Measurements from ENCODE around the gene SLC7A8. TPM values are rescaled to one million over a fixed set of nuclear protein-coding genes. Genes with fewer than 3 reads are reported as not detected.

Gene SLC7A8
- total RNA-seq, 1 experiment from 2014 or later, result 27.8 TPM

DNA sequence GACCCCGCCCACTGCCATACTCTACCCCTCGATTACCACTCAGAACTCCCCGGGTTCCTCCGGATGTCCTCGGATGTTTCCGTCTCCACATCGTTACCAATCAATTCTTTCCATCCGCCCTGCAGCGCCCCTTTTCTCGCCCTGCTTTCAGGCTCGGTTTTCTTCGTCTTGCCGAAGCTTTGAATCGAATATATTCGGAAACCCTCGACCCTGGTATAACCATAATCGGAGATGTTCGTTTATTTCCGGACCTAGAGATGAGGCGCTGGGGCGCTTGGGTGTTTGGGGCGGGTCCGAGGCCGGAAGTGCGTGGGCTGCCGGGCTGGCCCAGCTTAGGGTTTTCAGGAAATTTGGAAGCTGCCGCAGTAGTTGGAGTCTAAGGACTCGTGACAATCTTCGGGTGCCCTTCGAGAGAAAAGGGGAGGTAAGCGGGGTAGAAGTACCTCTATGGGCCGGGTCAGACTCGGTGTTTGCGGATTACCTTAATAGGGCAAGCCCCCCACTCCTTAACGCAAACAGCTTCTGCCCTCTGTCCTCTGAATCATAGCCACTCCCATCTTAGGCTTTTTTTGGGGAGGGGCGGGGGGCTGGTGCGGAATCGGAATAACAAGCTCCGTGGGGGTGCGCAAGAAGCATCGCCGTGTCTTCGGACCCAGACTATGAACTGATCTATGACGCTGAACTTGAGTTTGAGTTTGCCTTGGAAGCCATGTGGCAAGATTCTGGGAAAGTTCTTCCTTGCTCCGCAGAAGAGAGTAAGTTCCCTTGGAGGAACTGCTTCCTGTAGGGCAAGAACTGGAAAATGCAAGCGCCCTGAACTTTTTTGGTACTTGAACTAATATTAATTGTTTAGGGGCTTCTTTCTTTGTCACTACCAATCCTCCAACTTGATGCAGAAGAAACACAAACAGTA, 88.0 kb downstream of the SLC7A8 start, which contains the start of gene C14orf119:
Gene C14orf119, plus strand, starts transcription at position 310 of the 913 bp plus-strand sequence. CDS start 2,154 bp downstream, outside the sequence.
- peak; percentile 100 for DNase-seq (ENCODE audit: low read depth, low spot score)
- in situ Hi-C loops (cut with HindIII; ENCODE audit: low pct_unique_long_range_greater_than_20kb, low sequenced_read_pairs), result no loop called here

DNA sequence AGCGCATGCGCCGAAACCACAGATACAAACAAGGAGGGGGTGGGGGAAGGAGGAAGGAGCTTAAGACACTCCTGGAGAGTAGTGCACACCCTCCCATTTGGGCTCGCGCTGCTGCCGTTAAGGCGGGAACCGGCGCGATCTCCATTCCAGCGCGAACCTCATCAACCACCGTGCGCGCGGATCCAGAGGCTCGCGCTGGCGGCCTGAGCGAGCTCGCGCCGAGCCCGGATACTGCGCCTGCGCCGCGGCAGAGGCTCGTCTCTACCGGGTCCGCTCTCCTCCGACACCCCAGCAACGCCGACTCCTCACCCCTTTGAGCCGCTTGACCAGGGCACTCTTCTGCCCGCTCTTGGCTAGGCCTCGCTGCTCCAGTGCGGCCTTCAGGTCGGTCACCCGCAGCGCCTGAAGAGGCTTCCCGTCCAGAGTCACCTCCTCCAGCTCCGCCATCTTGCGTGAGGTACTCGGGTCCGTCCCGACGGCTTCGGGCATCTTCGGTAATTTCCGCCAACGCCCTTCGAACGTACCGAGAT, 88.7 kb downstream of the SLC7A8 start, which contains the start of gene ACIN1:
Gene ACIN1, minus strand, starts transcription at position 471 of the 530 bp plus-strand sequence. Its CDS starts 24 bp downstream, at position 447.
- peak; percentile 87 for DNase-seq (ENCODE audit: low read depth, low spot score)
- in situ Hi-C loops (cut with HindIII; ENCODE audit: low pct_unique_long_range_greater_than_20kb, low sequenced_read_pairs), result no loop called here

DNA sequence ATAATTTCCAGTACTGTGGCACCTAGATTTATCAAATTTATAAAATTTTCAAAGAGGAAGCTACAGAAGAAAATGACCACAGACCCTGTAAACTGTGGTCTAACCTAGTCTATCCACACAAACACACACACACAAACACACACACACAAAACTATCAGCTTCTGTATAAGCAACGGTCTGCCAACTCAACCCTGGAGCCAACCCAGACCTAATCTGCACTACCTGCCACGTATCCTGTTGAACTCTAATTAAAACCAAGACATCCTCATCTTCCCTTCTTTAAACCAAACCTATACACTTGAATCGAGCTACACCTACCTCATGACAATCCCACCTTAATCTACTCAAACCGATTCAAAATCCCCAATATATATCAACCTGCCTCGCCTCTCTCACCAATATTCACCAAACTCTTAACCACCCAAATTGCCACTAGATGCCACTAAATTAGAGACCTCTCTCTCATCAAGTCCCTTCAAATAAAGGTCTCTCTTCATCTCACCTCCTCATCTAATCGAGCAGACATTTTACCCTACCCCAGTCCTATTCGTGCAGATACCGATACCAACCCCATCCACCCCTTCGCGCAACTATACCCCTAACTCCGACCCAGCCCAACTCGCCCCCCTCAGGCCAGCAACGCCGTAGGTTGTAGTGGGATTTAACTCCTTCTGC, 89.3 kb downstream of the SLC7A8 start:
- no peak for DNase-seq (ENCODE audit: low read depth, low spot score)
- in situ Hi-C loops (cut with HindIII; ENCODE audit: low pct_unique_long_range_greater_than_20kb, low sequenced_read_pairs), result no loop called here

DNA sequence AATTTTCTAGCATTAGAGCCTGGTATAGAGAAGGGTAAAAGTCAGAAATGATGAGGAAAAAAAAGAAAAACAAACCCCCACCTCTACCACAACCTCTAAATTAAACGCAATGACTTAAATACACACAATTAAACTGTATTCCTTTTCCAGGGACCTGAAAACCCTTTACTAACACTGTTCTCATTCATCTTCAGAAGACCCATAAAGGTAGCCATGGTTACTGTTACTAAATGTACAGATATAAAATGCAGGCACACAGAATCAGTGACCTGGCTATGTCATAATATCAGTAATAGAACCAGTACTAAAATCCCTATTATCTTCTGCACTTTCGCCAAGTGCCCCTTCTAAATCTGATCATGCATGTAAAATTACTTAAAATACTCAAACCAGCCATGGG, 89.9 kb downstream of the SLC7A8 start:
- no peak for DNase-seq (ENCODE audit: low read depth, low spot score)
- in situ Hi-C loops (cut with HindIII; ENCODE audit: low pct_unique_long_range_greater_than_20kb, low sequenced_read_pairs), result no loop called here

DNA sequence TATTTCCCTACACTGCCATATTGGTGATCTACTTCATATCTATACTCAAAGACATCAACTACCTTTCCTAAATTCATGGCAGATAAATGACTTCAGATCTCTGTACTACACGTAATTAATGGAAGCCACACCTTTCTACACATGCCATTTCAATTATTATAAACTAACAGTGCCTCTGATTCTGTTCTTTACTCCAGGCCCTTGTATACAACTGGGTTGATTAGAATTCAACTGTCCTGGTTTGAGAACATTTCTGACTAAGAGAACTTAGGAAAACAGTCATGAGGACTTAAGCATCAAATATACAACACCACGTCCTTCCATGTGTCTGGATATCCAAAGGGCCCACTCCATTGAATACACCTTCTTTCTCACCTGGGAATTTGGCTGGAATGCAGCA, 90.4 kb downstream of the SLC7A8 start:
- in situ Hi-C loops (cut with HindIII; ENCODE audit: low pct_unique_long_range_greater_than_20kb, low sequenced_read_pairs), result no loop called here

DNA sequence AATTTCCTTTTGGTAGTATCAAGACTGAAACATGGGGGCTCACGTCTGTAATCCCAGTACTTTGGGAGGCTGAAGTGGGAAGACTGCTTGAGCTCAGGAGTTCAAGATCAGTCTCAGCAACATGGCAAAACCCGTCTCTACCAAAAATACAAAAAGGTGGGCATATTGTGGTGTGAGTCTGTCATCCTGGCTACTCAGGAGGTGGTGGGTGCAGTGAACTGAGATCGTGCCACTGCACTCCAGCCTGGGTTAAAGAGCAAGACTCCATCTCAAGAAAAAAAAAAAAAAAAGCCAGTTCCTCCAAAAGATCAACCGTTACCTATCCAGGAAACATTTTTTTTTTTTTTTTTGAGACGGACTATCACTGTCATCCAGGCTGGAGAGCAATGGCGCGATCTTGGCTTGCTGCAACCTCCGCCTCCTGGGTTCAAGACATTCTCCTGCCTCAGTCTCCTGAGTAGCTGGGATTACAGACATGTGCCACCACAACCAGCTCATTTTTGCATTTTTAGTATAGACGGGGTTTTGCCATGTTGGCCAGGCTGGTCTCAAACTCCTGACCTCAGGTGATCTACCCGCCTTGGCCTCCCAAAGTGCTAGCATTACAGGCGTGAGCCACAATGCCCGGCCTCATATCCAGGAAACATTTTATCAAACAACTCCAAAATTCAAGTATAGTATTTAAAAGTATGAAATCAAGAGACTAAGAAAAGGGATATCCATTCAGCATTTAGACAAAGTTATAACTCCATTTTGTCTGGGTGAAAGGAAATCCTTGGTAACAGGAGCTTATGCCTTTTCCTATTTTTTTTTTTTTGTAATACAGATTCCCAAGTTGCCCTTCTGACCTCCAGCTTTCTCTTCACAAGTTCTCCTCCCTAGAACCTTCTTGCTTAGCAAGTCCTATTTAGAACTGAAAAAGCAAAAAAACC, 91.9 kb downstream of the SLC7A8 start:
- DNase-seq (ENCODE audit: low read depth, low spot score), result no peak
- in situ Hi-C loops (cut with HindIII; ENCODE audit: low pct_unique_long_range_greater_than_20kb, low sequenced_read_pairs), result no loop called here

More for the DNA sequence above, 90.4 kb downstream of the SLC7A8 start:
- DNase-seq (ENCODE audit: low read depth, low spot score), result no peak

DNA sequence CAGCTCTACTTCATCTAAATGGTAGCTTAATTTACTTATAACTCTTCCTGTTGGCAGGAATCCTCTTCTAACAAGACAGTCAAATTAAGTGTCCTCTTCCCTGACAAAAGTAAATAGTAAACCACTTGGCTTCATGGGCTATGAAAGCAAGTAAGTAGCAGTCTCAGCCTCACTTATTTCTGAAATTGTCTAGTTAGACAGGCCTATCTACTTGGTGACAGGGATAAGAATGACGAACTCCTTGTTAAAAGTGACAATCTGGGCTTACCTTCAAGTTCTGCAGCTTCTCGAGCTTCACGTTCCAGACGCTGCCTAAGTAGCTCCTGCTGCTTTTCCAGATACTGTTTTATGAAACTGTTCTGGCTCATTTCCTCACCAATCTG, 93.2 kb downstream of the SLC7A8 start:
- in situ Hi-C loops (cut with HindIII; ENCODE audit: low pct_unique_long_range_greater_than_20kb, low sequenced_read_pairs), result no loop called here
- DNase-seq (ENCODE audit: low read depth, low spot score), result no peak

DNA sequence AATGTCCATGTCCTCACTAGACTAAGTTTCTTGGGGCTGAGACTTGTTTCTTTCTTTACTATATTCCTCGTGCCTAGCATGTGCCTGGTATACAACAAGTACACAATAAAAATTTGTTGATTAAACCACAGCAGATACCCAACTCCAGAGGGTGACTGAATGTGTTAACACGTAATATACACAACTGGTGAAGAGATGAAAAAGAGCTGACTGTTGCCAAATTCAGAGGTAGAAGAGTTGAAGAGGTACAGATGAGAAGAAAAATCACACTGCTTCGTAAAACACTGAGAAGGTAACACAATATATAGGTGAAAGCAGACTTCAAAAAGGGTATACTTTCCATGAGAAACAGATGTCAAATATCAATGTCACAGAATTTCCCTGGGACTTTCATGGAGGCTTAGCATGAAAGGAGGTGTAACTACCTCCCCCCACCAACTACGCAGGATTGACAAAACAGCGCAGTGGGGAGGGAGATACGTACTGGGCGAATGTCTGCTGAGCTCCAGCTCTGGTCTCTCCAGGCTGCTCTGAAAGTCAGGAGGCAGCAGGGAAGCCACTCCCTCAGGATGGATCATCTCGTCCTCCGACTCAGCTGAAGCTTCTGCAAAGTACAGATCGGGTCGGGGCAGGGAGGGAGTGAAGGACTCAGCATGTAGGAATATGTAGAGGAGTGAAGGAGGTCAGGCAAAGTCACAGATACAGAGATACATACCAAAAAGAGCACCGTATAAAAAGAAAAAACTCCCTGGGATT, 93.8 kb downstream of the SLC7A8 start:
- no peak for DNase-seq (ENCODE audit: low read depth, low spot score)
- in situ Hi-C loops (cut with HindIII; ENCODE audit: low pct_unique_long_range_greater_than_20kb, low sequenced_read_pairs), result no loop called here

DNA sequence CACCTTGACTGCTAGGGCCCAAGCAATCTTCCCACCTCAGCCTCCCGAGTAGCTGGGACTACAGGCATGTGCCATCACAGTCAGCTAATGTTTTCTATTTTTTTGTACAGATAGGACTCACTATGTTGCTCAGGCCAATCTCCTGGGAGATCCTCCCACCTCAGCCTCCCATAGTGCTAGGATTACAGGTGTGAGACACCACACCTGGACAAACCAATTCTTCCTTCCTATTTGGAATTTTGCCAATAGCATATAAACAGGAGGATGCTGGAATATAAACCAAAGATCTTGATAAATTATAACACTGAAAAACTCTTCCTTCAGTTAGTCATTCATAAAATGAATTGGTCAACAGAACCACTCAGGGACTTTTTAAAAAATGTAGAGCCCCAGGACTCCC, 96.9 kb downstream of the SLC7A8 start:
- DNase-seq (ENCODE audit: low read depth, low spot score), result no peak
- in situ Hi-C loops (cut with HindIII; ENCODE audit: low pct_unique_long_range_greater_than_20kb, low sequenced_read_pairs), result no loop called here

DNA sequence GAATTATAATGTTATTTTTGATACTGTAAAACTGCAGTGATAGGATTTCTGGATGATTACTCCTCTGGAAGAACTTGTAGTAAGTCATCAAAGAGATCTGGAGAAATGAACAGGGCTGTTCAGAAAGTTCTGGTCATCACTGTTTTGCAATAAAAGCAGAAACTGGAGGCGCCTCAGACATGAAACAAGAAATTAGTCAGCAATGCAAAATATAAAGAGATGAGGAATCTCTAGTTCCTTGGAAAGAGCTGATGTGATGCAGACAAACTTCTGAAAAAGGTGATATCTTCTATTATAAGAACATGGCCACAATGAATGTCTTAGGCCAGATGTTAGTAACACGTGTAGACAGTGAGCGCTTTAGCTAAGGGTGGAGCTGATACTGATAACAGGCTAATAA, 98.0 kb downstream of the SLC7A8 start:
- no peak for DNase-seq (ENCODE audit: low read depth, low spot score)
- in situ Hi-C loops (cut with HindIII; ENCODE audit: low pct_unique_long_range_greater_than_20kb, low sequenced_read_pairs), result no loop called here

DNA sequence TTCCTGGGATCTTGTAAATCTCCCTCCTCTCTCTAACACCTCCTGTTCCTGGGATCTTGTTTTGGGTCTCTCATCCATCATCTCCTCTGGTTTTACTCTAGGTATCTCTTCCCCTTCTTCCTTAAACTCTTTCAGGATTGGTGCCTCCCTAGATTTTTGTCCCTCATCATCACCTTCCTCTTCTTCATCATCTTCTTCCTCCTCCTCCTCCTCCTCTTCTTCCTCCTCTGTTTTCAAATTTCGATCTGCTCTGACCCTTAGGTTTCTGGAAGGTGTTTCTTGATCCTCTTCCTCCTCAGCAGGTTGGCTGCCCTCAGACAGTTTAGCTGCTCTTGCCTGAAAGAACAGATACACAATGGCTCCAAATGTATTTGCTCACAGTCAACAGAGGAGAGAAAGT, 103.0 kb downstream of the SLC7A8 start:
- no peak for DNase-seq (ENCODE audit: low read depth, low spot score)
- in situ Hi-C loops (cut with HindIII; ENCODE audit: low pct_unique_long_range_greater_than_20kb, low sequenced_read_pairs), result no loop called here

DNA sequence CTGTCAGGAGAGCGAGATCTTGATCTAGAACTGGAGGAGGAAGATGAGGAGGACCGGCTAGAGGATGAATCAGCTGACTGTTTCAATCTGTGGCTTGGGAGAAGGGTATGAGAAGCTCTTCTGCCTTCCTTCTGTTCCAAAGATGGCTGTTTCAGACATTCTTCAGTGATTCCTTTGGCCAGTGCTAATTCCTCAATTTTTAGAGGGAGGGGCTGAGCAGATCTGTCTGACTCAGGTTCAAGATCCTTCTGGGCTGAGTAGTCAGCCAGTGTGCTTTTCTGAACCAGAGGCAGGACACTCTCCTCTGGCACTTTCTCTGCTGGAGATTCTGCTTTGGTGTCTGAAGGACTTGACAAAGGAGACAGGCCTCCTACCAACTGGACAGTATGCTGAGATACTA, 103.7 kb downstream of the SLC7A8 start:
- no peak for DNase-seq (ENCODE audit: low read depth, low spot score)
- in situ Hi-C loops (cut with HindIII; ENCODE audit: low pct_unique_long_range_greater_than_20kb, low sequenced_read_pairs), result no loop called here

DNA sequence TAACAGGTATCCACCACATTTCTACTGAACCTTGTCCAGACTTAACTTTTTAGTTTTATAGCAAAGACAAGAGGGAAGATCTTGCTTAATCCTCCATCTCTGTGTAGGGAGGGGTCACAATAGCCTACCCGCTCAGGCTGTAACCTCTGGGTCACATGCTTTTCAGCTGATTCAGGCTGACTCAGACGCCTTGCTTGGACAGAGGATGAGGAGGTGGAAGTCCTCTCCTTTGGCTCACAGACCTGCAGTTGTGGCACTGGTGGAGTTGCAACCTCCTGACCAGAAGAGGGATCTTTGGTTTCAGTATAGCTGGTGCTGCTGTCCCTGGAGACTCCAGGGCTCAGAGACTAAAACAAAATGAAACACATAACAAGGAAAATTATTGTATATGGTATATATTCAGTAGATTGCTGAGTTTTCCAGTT, 104.8 kb downstream of the SLC7A8 start:
- peak; percentile 97 for DNase-seq (ENCODE audit: low read depth, low spot score)
- in situ Hi-C loops (cut with HindIII; ENCODE audit: low pct_unique_long_range_greater_than_20kb, low sequenced_read_pairs), result no loop called here

DNA sequence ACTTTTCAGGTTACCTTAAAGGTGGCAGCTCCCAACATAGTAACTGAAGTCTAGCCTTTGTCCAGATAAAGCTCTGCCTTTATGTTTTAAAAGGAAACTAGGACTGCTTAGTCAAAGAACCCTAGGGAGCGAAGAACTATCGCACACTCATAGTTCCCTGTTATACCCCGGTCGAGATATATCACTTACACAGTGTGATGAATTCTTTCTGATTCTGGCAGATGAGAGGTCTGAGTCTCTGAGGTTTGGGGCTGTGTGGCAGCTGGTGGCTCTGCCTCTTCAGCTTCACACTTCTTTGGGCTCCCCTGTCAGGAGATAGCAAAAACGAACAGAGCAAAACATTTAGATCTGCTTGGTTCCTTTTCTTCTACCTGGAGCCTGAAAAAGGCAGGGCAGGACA, 105.5 kb downstream of the SLC7A8 start:
- DNase-seq (ENCODE audit: low read depth, low spot score), result no peak
- in situ Hi-C loops (cut with HindIII; ENCODE audit: low pct_unique_long_range_greater_than_20kb, low sequenced_read_pairs), result no loop called here

DNA sequence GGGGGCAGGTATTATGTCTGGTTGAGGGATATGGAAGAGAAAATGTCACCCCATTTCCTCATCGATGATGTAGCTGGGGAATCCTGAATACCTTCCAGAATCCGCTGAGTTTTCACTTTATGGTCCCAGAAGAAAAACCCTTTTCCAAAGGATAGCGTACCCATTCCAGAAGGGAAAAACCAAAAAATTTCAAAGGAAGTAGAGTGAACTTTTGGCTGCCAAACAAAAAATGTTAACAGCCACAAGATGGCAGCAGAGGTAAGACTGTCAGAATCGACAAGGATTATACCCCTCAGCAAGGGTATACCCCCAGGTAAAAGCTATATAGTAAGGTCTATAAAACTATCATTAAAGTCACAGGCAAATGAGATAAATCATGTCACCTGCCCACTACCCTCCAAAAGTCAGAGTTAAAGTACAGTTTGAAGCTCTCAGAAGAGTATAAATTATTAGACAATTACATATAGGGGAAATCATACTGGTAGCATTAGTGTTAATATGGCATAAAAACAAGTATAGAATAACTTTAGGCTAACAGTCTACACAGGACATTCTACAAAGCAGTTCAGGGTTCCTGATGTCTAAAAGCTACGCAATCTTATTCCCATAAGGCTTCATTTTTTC, 106.6 kb downstream of the SLC7A8 start:
- in situ Hi-C loops (cut with HindIII; ENCODE audit: low pct_unique_long_range_greater_than_20kb, low sequenced_read_pairs), result no loop called here
- DNase-seq (ENCODE audit: low read depth, low spot score), result peak; percentile 65

Data from SK-MEL-5 (cell line).